Gastrocnemius medialis (tissue), 4 donors: ENCODE results near the gene LDAH.

Source experiments
- CTCF ChIP-seq, 5 experiments: fragments of 450-650 bp in 3 of 5; fragments of 200-600 bp in 2 of 5; sonication (generic) in 2 of 5; IDR thresholded peaks in 4 of 5; conservative IDR thresholded peaks in 1 of 5; 1 replicate in 4 of 5; 2 replicates in 1 of 5; pipeline ENCODE4 v1.5.1; 2016 to 2019; ENCODE audit warnings: antibody characterized with exemption in 5 of 5, mild to moderate bottlenecking in 3 of 5, moderate library complexity in 3 of 5
- POLR2A ChIP-seq, 2 donors: fragments of 450-650 bp; IDR thresholded peaks; one replicate each; pipeline ENCODE4 v1.6.1; 2017; ENCODE audit warnings: antibody characterized with exemption in 2 of 2, mild to moderate bottlenecking in 2 of 2, moderate library complexity in 2 of 2

DNA sequence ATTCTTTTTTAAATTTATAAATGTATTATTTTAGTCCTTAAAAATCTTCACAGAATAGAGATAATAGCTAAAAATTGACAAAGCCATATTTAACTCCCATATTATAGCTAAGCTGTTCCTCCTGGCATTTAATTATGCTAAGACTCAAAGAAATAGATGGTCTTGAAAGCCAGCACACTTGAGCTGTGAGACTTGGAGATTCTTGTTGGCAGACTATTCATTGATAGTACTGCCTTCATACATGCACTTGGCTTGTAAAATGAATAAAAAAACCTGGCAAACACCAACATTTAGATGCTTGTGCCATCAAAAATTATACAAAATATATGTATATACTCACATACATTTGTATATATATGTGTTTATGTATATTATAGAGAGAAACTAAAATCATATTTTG, 9.7 kb upstream of the LDAH start:
- TF ChIP-seq CTCF (IDR thresholded peaks at IDR 0.05 in 4 of 5, conservative IDR thresholded peaks at IDR 0.05 in 1 of 5) (no peak), POLR2A (IDR thresholded peaks at IDR 0.05) (no peak)
